ENCODE data around the gene FAM135A. TPM values are rescaled to one million over a fixed set of nuclear protein-coding genes. Genes with fewer than 3 reads are reported as not detected.

Gene FAM135A
- total and polyA plus RNA-seq, 2 donors (not counting 1 experiment from before 2014, with no cell fraction given): 3.9 to 30.6 TPM

- no peaks in the 10 kb centered on the region for H3K4me1 ChIP-seq (ENCODE audit: control insufficient read depth in 2 of 2, insufficient read depth in 2 of 2, low read length in 2 of 2)
- H3K27ac ChIP-seq (ENCODE audit: low read length in 2 of 2): no peak overlapping the region
- ChIA-PET CTCF (interaction anchor here (1.4 kb wide), 1 partner anchor 359 kb away, joined by 4 read pairs; no protein-coding TSS in a partner anchor), POLR2A (no interaction called here)
- Mint-ChIP-seq H3K9me3 (ENCODE audit: insufficient read depth) (no peaks in the 10 kb centered on the region), H3K4me1 (no peaks in the 10 kb centered on the region), H3K4me3 (no peak overlapping the region), H3K27me3 (no peaks in the 10 kb centered on the region), H3K27ac (no peak overlapping the region)
- no peak overlapping the region for H2AFZ ChIP-seq (ENCODE audit: insufficient read depth, low read depth, low read length, poor library complexity, severe bottlenecking)
- H3K4me2 ChIP-seq (replicated peaks; ENCODE audit: low read depth, low read length, poor library complexity, severe bottlenecking): no peak overlapping the region
- no peaks in the 10 kb centered on the region for H3K79me2 ChIP-seq (ENCODE audit: control insufficient read depth, insufficient read depth, low read length)
- H3K27me3 ChIP-seq (replicated peaks in 1 of 4; ENCODE audit: control extremely low read depth in 1 of 4, control insufficient read depth in 3 of 4, insufficient read depth in 4 of 4, low read length in 3 of 4): no peaks in the 10 kb centered on the region
- DNase-seq: no peak
- ATAC-seq (ENCODE audit: low read depth): no peak
- intact Hi-C loops (cut with micrococcal nuclease): no loop called here
- TF ChIP-seq EZH2 (IDR thresholded peaks at IDR 0.05; ENCODE audit: borderline replicate concordance, insufficient read depth, low read depth, low read length, poor library complexity, severe bottlenecking): no peak
- no peak for TF ChIP-seq CTCF (IDR thresholded peaks at IDR 0.05)
- no CpG with 5 or more reads among the region's 4 CpGs for WGBS (ENCODE audit: insufficient coverage)
- H3K36me3 ChIP-seq (replicated peaks in 1 of 2; ENCODE audit: control extremely low read depth in 1 of 2, control insufficient read depth in 1 of 2, extremely low read depth in 1 of 2, insufficient read depth in 2 of 2, low read length in 1 of 2): no peaks in the 10 kb centered on the region
- no peak overlapping the region for H3K9ac ChIP-seq (ENCODE audit: low read length)
- H3K4me3 ChIP-seq (ENCODE audit: control extremely low read depth in 1 of 5, extremely low read depth in 1 of 5, insufficient read depth in 1 of 5, low read depth in 2 of 5, low read length in 4 of 5): no peak overlapping the region
- no peaks in the 10 kb centered on the region for H3K9me3 ChIP-seq (ENCODE audit: control extremely low read depth in 1 of 3, control insufficient read depth in 2 of 3, insufficient read depth in 1 of 3, low read length in 2 of 3)
- no peaks in the 10 kb centered on the region for H4K20me1 ChIP-seq (ENCODE audit: control insufficient read depth, insufficient read depth, low read length, poor library complexity, severe bottlenecking)
Measured at GRCh38 chr6:70524721-70525286, 111.5 kb downstream of the FAM135A start.

- ATAC-seq (ENCODE audit: low read depth) (no peak), DNase-seq (no peak)
- no peak overlapping the region for H2AFZ ChIP-seq (ENCODE audit: insufficient read depth, low read depth, low read length, poor library complexity, severe bottlenecking)
- ChIA-PET CTCF (interaction anchor here (0.7 to 1.3 kb wide), 2 partner anchors 20 to 160 kb away, joined by 3 to 4 read pairs; no protein-coding TSS in a partner anchor), POLR2A (no interaction called here)
- Mint-ChIP-seq H3K9me3 (ENCODE audit: insufficient read depth) (no peaks in the 10 kb centered on the region), H3K27ac (no peak overlapping the region), H3K27me3 (no peaks in the 10 kb centered on the region), H3K4me1 (no peaks in the 10 kb centered on the region), H3K4me3 (no peak overlapping the region)
- H3K9ac ChIP-seq (ENCODE audit: low read length): no peak overlapping the region
- no peaks in the 10 kb centered on the region for H3K36me3 ChIP-seq (replicated peaks in 1 of 2; ENCODE audit: control extremely low read depth in 1 of 2, control insufficient read depth in 1 of 2, extremely low read depth in 1 of 2, insufficient read depth in 2 of 2, low read length in 1 of 2)
- no peak overlapping the region for H3K4me3 ChIP-seq (ENCODE audit: control extremely low read depth in 1 of 5, extremely low read depth in 1 of 5, insufficient read depth in 1 of 5, low read depth in 2 of 5, low read length in 4 of 5)
- H3K4me2 ChIP-seq (replicated peaks; ENCODE audit: low read depth, low read length, poor library complexity, severe bottlenecking): no peak overlapping the region
- H4K20me1 ChIP-seq (ENCODE audit: control insufficient read depth, insufficient read depth, low read length, poor library complexity, severe bottlenecking): no peaks in the 10 kb centered on the region
- TF ChIP-seq CTCF (IDR thresholded peaks at IDR 0.05): no peak
- no peak for TF ChIP-seq EZH2 (IDR thresholded peaks at IDR 0.05; ENCODE audit: borderline replicate concordance, insufficient read depth, low read depth, low read length, poor library complexity, severe bottlenecking)
- WGBS (ENCODE audit: insufficient coverage): 100% methylated on average over 1 of the region's 5 CpGs
- H3K79me2 ChIP-seq (ENCODE audit: control insufficient read depth, insufficient read depth, low read length): no peaks in the 10 kb centered on the region
- intact Hi-C loops (cut with micrococcal nuclease): no loop called here
- H3K27ac ChIP-seq (ENCODE audit: low read length in 2 of 2): no peak overlapping the region
- H3K9me3 ChIP-seq (ENCODE audit: control extremely low read depth in 1 of 3, control insufficient read depth in 2 of 3, insufficient read depth in 1 of 3, low read length in 2 of 3): no peaks in the 10 kb centered on the region
- H3K27me3 ChIP-seq (replicated peaks in 1 of 4; ENCODE audit: control extremely low read depth in 1 of 4, control insufficient read depth in 3 of 4, insufficient read depth in 4 of 4, low read length in 3 of 4): no peaks in the 10 kb centered on the region
- H3K4me1 ChIP-seq (ENCODE audit: control insufficient read depth in 2 of 2, insufficient read depth in 2 of 2, low read length in 2 of 2): no peaks in the 10 kb centered on the region
Measured at GRCh38 chr6:70527071-70527737, 113.9 kb downstream of the FAM135A start.

Measured in B cell (primary cell).